D721Med (cell line): Measurements from ENCODE around the gene DAB2IP.
"Not testable (repeated sequence)": the region's sequence is repeated elsewhere in the genome, so short reads cannot be mapped to it uniquely, and the experiment has no call there.

Experiments
- DNase-seq: peaks from one replicate; pipeline ENCODE4 v3.0.0; 2011; ENCODE audit warnings: low spot score; ENCODE audit not compliant: insufficient read length
- FAIRE-seq: peaks from 2 replicates; lab custom pipeline; 2011; peaks lifted over from hg19 to GRCh38; lab: Jason Lieb, UNC
- TF ChIP-seq, protein P1 (sequence below): IDR thresholded peaks from 2 replicates; pipeline ENCODE4 v1.5.1; 2012; ENCODE audit warnings: mild to moderate bottlenecking, control low read depth; ENCODE audit not compliant: insufficient read depth; ENCODE audit errors: missing control alignments

Gene DAB2IP

DNA sequence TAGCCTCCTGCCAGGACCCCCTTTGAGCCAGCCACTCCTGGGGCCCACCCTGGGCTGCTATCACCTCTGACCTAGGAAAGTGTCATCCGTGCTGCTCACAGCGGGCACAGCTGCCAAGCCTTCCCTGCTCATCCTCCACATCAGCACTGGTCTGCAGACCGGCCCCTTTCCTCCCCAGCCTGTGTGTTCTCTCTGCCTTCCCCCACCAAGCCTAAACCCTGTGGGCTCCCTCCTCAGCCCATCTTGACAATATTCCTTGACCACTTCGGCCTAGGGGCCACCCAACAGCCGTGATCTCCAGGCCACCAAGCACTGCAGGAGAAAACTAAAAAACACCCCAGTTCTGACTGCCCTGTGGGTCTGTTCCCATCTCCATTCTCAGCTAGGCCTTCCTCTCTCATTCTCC is 135.1 kb downstream of the DAB2IP start:
- DNase-seq: no peak
- no peak for FAIRE-seq
- TF ChIP-seq, protein P1, sequence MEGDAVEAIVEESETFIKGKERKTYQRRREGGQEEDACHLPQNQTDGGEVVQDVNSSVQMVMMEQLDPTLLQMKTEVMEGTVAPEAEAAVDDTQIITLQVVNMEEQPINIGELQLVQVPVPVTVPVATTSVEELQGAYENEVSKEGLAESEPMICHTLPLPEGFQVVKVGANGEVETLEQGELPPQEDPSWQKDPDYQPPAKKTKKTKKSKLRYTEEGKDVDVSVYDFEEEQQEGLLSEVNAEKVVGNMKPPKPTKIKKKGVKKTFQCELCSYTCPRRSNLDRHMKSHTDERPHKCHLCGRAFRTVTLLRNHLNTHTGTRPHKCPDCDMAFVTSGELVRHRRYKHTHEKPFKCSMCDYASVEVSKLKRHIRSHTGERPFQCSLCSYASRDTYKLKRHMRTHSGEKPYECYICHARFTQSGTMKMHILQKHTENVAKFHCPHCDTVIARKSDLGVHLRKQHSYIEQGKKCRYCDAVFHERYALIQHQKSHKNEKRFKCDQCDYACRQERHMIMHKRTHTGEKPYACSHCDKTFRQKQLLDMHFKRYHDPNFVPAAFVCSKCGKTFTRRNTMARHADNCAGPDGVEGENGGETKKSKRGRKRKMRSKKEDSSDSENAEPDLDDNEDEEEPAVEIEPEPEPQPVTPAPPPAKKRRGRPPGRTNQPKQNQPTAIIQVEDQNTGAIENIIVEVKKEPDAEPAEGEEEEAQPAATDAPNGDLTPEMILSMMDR: no peak

DNA sequence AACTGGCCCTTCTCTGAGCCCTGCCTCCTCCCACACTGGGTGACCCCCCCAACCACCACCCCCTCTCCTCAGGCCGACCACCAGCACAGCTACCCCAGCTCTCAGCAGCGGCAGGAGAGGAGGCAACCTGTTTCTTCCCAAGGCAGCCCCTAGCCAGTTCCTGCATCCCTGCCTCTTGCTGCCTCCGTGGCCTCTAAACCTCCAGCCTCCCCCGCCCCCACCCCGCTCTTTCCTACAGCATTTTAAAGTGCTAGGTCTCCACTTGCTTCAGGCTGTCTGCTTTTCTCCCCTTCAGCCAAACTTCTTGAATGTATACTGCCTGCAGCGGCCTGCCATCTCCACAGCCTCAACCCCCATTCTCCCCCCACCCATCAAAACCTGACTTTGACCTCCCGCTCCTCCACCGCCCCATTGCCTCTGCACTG is 135.6 kb downstream of the DAB2IP start:
- no peak for DNase-seq
- FAIRE-seq: no peak
- TF ChIP-seq, protein P1: no peak

DNA sequence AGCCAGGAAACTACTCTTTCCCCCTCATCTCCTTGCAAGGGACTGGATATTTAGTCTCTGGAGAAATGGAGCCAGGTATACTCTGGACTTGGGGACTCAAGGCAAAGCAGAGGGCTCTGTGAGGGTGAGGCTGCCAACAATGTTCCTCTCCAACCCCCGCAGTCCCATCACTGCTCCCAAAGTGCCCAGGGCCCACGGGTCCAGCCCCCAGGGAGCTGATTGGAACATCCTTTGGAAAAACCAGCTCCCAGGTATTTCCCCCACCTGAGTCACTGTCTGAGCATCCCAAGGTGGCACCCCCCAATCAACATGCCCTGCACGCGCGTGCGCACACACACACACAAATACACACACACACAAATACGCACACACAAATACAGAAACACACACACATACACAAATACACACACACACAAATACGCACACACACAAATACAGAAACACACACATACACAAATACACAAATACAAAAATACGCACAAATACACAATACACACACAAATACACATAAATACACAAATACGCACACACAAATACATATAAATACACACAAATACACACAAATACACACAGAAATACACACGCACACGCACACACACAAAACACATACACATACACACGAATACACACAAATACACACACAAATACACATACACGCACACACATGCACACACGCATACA is 137.4 kb downstream of the DAB2IP start:
- TF ChIP-seq, protein P1: no peak
- FAIRE-seq: no peak
- no peak for DNase-seq

DNA sequence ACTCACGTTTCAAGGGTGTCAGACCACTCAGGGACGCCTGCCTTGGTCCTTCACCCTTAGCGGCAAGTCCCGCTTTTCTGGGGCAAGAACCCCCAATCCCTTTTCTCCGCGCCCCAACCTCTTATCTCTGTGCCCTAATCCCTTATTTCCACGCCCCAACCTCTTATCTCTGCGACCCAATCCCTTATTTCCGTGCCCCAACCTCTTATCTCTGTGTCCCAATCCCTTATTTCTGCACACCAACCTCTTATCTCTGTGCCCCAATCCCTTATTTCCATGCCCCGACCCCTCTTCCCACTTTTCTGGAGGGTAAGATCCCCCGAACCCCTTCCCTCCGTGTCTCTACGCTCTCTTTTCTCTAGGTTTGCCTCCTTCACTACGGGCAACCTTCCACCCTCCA is 139.4 kb downstream of the DAB2IP start:
- no peak for FAIRE-seq
- DNase-seq: no peak
- TF ChIP-seq, protein P1: no peak

GRCh38 chr9:121792476-121792875 is 141.0 kb downstream of the DAB2IP start:
- not testable (repeated sequence) for DNase-seq, FAIRE-seq

- DNase-seq, FAIRE-seq: not testable (repeated sequence)
These were observed 142.9 kb downstream of the DAB2IP start for GRCh38 chr9:121794334-121794733.

- no peak for FAIRE-seq
- TF ChIP-seq, protein P1: no peak
- no peak for DNase-seq
These were observed 145.6 kb downstream of the DAB2IP start for GRCh38 chr9:121797081-121797480.

DNA sequence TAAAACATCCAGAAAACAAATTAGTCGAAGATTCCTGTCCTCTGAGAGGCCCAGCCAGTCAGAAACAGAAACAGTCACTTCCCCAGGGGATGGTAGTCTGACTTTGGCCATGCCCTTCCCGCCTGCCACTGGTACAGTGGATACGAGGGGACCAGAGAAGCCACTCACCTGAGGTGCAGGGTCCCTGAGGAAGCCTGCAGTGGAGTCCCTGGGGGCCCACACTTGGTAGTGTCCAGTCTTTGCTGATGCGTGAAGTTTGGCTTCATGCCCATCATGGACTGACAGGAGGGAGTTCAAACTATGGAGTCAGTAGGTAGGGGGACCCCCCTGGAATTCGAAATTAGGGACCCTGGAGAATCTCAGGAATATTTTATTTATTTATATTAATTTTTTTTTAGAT is 147.5 kb downstream of the DAB2IP start:
- DNase-seq: no peak
- no peak for FAIRE-seq
- TF ChIP-seq, protein P1: no peak
